Measurements from ENCODE around the gene PRR14L. TPM values are rescaled to one million over a fixed set of nuclear protein-coding genes. Genes with fewer than 3 reads are reported as not detected.
"Not testable (repeated sequence)": the region's sequence is repeated elsewhere in the genome, so short reads cannot be mapped to it uniquely, and the experiment has no call there.

PRR14L gene
- total RNA-seq, 4 donors from 2014 or later: 23.8 to 31.2 (median 30.3) TPM

- TF ChIP-seq CTCF (IDR thresholded peaks at IDR 0.05): no peak
- no peak for DNase-seq (ENCODE audit: low spot score)
- ATAC-seq (ENCODE audit: low FRiP score): no peak
These were observed 693 bp upstream of the PRR14L start for GRCh38 chr22:31750365-31751284.

DNA sequence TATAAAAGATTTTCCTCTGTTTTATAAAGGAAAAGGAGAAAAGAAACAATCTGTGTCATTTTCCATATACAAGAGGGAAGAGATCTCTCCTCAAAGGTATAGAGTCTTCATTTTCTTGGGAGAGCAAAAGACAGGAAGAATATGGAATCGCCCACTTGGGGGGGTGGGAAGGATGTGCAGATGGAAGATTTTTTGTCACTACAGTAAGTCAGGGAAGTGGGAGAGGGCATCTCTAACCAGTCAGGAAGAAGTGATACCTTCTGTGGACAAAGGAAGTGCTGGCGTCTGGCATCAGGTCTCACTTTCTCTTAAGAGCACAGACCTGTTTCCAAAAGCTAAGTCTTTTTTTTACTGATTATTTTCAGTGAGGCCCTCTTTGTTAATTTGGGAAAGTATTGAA is 1.4 kb downstream of the PRR14L start:
- no peak for DNase-seq (ENCODE audit: low spot score)
- TF ChIP-seq CTCF (IDR thresholded peaks at IDR 0.05): no peak
- no peak for ATAC-seq (ENCODE audit: low FRiP score)

GRCh38 chr22:31747441-31747840 is 2.5 kb downstream of the PRR14L start:
- DNase-seq (ENCODE audit: low spot score) (no peak), ATAC-seq (ENCODE audit: low FRiP score) (no peak)
- TF ChIP-seq CTCF (IDR thresholded peaks at IDR 0.05): no peak

- TF ChIP-seq CTCF (IDR thresholded peaks at IDR 0.05): no peak
- no peak for DNase-seq (ENCODE audit: low spot score)
- no peak for ATAC-seq (ENCODE audit: low FRiP score)
These were observed 6.1 kb downstream of the PRR14L start for GRCh38 chr22:31743871-31744270.

- ATAC-seq (ENCODE audit: low FRiP score): no peak
- DNase-seq (ENCODE audit: low spot score): no peak
- no peak for TF ChIP-seq CTCF (IDR thresholded peaks at IDR 0.05)
These were observed 7.2 kb downstream of the PRR14L start for GRCh38 chr22:31742682-31743081.

GRCh38 chr22:31742115-31742514 is 7.8 kb downstream of the PRR14L start:
- TF ChIP-seq CTCF (IDR thresholded peaks at IDR 0.05): no peak
- DNase-seq (ENCODE audit: low spot score): no peak
- ATAC-seq (ENCODE audit: low FRiP score): no peak

DNA sequence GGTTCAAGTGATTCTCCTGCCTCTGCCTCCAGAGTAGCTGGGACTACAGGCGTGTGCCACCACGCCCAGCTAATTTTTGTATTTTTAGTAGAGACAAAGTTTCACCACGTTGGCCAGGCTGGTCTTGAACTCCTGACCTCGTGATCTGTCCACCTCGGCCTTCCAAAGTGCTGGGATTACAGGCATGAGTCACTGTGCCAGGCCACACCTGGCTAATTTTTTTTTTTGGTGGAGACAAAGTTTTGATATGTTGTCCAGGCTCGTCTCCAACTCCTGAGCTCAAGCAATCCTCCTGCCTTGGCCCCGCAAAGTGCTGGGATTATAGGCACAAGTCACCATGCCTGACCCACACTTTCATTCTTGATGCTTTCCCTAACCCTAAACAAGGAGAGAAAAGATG is 9.6 kb downstream of the PRR14L start:
- DNase-seq (ENCODE audit: low spot score); ATAC-seq (ENCODE audit: low FRiP score): not testable (repeated sequence)

Data from omental fat pad (tissue), 4 donors.